Ramos (cell line): ENCODE data around the gene RFX2.

Source experiments
- in situ Hi-C: fragments of 300-500 bp; cut with MboI; formaldehyde crosslinking; loops from one replicate; pipeline ENCODE4 v1.14.3; 2022; ENCODE audit warnings: low sequenced_read_pairs; ENCODE audit not compliant: unreplicated experiment

Gene RFX2

DNA sequence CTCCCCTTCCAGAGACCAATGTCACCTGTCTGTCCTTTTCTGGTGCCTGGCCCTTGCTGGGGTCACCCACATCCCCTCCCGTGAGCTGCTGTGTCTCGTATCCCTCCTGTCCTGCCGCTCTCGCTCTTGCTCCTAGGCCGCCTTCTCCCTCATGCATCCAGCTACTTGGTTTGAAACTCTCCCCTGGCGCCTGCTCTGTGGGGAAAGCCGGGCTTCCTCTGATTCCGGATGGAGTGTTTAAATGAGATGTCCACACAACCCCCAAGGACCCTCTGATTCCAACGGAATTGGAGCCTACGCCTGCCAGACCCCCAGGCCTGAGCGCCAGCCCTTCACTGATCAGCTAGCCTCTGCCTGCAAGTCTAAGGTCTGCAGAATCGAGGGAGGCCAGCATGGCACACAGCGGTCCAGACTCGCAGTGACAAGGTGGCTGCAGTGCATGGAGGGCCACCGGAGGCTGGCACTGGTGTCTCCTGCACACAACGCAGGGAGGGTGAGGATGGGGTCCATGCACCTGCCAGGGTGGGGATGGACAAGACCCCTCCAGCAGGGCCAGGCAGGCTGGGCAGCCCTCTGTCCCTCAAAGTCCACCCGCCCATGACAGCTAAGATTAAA, 47.2 kb downstream of the RFX2 start:
- in situ Hi-C loops: no loop called here

DNA sequence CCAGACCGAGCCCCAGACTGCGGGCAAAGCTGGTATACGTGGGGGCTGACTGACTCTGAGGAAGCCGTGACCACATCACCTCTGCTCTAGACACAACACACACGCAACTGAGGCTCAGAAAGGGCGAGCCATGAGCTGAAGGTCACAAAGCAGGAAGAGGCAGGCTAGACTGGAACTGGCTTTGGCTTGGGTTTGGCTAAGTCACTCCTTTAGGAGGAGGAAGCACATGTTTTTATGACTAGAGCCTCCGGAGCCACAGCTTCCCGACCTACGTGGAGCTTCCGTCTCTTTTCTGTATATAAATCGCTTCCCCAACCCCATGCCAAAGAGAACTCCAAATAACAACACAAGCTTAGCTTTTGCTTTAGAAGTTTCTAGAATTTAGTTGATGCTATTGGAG, 48.0 kb downstream of the RFX2 start:
- in situ Hi-C loops: no loop called here

DNA sequence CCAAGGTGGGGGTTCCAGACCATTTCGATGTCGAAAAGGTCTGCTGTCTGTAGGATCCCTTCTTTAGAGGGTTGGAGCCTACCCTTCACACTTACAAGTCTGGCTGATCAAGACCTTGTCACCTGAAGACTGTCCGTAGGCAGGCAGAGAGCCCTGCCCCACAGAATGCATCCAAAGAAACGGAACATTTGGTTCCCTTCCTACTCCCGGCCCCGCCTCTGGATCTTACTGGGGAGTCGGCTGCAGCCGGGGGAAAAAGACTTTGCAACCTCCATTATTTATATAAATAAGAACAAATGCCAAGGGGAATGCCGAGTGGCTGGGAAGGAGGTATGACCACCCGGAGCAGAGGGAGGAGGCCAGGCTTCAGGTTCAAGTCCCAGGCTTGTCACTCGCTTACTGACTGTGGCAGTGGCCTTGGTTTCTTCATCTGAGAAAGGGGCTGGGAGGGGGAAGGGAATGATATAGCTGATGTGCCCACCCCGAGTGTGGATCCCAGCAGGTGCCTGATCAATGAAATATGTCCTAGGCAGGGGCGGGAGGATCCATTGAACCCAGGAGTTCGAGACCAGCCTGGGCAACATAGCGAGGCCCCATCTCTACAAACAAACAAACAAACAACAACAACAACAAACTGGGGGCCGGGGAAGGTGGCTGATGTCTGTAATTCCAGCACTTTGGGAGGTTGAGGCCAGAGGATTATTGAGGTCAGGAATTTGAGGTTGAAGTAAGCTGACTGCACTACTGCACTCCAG, 48.7 kb downstream of the RFX2 start:
- in situ Hi-C loops: no loop called here

DNA sequence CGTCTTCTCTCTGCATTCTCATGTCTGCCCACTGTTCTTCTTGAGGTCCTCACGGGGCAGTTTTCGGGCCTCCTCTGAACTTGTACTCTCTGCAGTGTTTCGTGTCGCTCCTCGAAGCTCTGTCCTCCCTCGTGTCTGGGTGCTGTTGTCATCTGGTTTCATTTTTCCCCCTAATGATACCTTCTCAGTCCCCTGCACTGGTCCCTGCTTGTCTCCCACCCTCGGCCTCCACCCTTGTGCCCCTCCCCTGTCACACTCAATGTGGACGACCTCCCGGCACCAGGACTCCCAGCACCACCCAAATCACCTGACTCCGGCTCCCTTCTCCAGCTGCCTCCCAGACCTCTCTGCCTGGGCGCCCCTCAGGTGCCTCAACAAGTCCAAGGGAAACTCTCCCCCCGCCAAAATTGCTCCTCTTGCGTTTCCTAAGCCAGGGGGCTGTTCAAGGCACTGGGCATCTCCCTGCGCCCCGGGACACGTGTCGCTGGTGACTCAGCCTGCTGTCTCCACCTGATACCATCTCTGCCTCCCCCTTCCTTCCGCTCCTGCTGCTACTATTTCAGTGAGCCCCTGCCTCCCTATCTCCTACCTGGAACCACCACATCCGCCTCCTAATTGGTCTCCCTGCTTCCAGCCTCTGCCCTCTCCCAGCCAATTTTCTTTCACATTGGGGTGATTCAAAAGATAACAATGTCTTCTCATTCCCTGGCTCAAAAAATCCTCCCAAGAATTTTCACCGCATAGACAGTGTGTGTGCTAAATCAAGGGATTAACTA, 49.5 kb downstream of the RFX2 start:
- in situ Hi-C loops: no loop called here

DNA sequence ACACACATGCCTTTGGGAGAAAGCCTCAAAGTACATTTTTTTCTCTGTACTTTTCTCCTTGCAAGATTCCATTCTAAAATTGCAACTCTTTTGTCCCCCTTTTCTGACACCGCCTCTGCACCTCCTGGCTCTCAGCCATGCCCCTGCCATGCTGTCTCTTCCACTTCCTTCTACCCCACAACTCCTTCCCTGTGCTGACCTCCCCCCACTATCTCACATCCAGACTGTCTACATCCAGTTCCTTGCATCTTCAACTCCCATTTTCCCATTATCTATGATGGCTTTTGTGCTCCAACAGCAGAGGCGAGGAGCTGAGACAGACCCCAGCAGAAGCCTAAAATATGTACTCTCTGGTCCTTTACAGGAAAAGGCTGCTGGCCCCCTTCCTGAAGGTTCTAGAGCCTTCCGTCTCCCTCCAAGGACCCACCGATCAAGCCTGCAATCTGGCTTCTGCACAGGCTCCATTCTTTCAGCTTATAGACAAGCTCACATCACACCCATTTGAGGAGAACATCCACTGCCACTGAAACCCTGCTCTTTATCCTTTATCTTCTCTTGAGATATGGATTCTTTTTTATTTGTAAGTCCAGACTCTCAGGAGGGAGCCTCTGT, 50.2 kb downstream of the RFX2 start:
- in situ Hi-C loops: loop anchor here (5.0 kb wide), 1 partner anchor 67 kb away; no protein-coding TSS in a partner anchor

DNA sequence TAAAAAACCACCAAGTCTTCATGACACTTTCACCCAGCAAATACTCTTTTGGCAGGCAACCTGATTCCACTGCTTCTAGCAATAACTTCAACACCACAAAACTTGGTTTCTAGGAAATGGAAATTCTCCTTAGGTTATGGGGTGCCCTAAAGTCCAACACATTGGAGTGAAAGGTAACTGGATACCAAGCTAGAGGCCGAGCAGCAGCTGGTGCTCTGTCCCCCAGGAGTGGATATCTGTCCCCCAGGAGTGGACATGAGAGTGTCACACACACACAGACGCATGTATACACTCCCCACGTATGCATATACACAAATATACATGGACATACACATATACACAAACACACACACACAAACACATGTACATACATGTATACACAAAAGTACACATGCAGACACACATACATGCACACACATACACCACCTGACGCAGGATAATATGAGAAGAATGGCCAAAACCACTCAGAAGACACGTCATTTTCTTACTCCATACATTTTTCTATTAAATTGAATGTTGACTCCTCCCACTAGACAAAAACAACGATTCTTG, 50.8 kb downstream of the RFX2 start:
- in situ Hi-C loops: loop anchor here (5.0 kb wide), 1 partner anchor 68 kb away; no protein-coding TSS in a partner anchor

DNA sequence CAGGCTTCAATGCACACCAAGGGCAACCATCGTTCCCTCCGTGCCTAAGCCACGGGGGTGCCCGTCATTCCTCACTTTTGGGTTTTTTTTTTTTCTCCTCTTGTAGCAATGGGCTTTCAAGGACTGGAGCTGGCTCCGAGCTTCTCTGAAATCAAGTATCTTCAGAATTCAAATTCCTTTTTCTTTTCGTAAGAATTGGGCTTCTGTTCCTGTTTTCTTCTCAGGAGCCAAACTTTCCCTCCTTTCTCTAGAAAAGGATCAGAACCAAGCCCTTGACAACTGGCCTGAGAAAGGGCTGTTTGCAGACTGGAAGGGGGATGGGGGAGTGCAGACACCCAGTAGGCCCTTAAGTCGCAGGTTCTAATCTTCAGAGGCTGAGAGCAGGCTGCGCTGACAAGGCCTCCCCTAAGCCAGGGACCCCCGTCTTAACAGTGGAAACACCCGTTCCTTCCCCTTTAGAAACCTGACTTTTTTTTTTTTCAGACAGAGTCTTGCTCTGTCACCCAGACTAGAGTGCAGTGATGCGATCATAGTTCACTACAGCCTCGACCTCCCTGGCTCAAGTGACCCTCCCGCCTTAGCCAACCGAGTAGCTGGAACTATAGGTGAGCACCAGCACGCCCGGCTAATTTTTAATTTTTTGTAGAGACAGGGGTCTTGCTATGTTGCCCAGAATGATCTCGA, 51.6 kb downstream of the RFX2 start:
- in situ Hi-C loops: loop anchor here (5.0 kb wide), 1 partner anchor 69 kb away; no protein-coding TSS in a partner anchor

DNA sequence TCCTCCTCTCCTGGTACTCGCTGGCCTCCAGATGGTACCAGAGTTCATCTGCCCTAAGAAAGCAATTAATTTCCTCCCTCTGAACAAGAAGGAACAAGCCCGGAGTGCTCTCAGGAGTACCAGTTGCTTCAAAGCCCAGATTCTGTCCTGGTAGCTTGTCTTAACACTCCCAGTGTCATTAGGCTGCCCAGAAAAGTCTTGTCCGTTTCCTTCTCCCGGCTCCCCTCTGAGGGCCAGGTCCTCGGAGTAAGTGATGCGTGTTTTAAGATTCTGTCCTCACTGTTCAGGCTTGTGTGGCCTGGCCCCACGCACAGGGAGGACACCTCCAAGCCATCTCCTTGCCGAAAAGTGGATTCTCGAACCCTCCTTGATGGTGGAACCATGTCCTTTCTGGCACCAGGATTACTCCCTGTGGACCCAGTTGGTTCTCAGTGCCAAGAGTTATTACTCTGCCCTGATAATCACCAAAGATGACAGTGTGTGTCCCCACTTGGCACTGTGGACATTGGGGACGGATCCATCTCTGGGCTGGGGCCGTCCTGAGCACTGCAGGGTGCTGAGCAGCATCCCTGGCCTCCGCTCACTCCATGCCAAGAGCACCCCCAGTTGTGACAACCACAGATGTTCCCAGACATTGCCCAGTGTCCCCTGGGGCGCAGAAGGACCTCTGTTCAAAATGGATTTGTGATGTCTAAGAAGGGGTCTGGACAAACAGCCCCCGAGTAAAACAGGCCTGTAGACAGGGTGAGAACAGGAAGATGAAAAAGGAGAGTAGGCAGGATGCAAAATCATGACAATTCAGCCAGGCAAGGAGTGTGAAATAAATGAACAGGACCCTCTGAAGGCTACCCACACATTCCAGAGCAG, 52.4 kb downstream of the RFX2 start:
- in situ Hi-C loops: loop anchor here (5.0 kb wide), 1 partner anchor 69 kb away; no protein-coding TSS in a partner anchor

DNA sequence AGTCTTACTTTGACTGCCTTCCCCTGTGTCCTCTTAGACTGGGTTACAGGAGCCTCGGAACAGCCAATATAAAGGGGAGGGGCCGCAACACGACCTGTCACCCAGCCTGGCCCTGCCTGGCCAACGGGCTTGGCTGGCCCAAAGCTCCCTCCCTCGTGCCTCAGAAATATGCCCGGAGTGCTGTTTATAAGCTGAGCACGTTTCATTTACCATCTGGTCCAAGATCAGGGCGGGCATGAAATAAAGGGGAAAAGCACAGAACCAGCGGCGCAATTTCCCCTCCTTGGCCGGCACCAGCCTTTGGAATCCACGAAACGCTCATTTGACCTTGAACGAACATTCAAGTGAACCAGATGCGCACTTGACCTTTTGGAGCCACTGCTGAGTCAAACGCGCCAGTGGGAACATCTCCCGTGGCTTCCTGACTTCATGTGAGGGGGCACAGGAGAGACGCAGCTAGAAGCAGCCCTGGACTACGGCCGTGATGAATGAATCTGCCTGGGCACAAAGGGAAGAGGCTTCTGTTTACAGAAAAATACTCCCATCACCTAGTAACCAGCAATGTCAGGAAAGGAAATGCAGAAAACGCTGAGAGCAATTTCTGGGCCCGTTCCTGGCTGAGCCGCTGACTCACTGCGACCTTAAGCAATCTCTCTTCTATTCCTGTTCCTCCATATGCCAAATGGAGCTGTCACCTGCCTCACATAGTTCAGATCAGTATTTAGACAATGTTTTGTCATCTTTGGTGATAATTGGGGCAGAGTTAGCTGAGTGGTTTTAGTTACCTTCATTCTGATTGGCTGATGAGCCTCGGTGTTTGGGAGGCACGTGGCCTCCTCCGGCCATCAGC, 53.3 kb downstream of the RFX2 start:
- in situ Hi-C loops: loop anchor here (5.0 kb wide), 1 partner anchor 70 kb away; no protein-coding TSS in a partner anchor

DNA sequence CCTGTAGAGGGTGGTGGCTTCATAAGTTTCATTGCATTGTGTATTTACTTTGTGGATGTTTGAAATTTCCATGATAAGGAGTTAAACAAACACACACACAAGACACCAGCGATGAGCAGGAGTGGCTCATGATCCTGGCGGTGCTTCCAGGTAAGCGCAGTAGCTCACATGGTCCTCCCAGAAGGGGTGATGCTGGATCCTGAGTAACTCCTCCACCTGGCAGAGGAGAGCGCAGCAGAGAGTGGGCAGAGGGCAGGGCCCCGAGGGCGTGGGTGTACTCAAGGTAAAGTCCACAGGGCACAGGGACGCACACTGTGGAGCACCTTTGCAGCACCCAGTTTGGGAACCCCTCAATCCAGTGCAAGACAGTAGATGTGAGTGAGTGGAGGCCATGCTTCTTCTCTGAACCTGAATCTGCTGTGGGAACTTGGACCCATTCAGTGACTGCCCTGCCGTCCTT, 54.0 kb downstream of the RFX2 start:
- in situ Hi-C loops: loop anchor here (5.0 kb wide), 1 partner anchor 71 kb away; no protein-coding TSS in a partner anchor

DNA sequence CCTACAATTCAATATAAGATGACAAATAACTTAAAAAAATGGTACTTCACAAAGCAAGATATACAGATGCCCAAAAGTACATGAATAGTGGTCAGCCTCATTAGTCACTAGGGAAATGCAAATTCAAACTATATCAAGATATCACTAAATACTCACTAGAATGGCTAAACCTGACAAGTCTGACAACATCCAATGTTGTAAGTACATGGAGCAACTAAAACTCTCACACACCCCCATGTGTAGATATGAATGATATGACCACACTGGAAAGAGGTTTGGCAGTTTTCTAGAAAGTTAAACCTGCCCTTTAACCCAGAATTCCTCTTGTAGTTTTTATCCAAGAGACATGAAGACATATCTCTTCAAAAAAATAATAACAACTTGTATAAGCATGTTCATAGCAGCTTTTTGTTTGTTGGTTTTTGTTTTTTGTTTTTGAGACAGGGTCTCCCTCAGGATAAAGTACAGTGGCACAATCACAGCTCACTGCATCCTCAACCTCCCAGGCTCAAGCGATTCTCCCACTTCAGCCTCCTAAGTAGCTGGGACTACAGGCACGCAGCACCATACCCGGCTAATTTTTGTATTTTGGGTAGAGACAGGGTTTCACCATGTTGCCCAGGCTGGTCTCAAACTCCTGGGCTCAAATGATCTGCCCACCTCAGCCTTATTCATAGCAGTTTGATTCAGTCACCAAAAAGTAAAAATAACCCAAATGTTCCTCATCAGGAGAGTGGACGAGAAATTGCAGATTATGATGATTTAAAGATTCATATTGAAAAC, 55.1 kb downstream of the RFX2 start:
- in situ Hi-C loops: loop anchor here (5.0 kb wide), 1 partner anchor 72 kb away; no protein-coding TSS in a partner anchor

DNA sequence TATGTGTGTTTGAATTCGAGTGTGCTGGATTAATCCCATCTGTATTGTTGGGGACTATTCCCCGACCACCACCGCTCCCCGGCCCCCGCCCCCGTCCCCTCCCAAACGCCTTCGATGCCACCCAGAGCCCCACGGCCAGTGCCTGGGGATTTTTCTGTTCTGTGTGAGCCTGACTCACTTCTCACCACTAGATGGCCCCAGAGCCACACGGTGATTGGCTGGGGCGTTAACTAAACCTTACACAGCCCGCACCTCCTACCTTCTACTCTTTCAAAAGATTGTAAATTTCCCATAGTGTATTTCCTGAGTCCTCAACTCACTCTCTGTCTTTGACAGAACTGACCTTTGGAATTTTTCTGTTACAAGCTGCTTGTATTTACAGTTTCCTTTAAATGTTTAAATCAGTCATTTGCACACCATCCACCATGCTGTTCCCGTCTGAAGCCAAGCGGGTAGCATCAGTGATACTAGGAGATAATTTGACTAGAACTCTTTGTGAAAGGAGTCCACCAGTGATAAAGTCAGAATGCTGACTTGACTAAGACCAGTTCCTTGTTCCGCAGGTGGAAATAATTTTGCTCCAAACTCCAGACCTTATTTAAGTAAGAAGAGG, 61.4 kb downstream of the RFX2 start:
- in situ Hi-C loops: no loop called here

DNA sequence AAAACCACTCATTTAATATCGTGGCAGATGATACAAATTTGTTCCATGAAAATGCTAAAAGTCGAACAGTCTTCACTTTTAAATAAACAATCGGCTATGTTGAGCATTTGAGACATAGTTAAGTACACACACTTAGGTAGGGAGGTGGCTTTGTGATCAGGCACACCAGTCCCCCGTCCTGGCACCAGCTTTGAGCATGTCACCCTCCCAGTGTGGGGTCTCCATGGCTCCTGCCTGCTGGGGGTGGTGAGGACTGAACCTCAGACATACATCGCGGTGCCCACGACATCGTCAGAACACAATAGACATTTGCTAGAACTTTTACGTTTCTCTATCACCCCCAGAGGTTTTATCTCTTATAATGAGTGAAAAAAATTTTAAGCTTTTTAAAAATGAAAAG, 62.0 kb downstream of the RFX2 start:
- in situ Hi-C loops: no loop called here

DNA sequence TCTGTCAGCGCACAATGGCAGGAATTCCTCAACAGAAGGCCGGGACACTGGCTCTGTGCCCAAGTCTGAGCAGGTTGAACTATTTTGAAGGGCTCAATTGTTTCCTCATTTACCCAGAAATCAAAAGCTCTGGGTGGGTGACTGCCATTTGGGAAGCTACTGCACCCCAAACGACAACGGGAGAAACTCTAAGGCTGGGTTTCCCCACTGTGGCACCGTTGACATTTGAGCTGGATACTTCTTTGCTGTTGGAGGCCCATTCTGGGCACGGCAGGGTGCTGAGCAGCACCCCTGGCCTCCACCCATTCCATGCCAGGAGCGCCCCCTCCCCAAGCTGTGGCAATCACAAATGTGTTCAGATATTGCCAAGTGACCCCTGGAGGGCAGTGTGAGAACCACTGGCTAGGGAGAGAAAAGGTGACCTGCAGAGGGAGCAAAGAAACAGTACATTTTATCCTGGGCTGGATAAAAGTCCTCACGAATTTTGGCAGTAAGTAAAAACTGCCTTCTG, 62.5 kb downstream of the RFX2 start:
- in situ Hi-C loops: no loop called here

DNA sequence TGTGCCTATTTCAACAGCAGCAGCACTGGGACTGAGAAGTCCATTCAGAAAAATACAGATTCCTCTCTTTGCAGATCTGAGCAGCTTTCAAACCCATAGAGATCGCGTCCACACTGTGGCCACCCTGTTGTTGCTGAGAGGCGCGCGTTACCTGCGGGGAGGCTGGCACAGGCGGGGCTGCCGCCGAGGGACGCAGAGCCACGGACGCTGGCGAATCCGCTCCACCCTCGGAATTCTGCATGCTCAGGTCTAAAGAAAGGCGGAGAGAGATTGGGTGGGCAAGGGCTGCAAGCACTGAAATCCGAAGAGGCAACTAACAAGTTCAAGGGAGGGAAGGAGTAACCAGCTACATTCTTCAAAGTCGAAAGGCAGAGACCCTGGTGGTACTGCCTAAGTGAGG, 63.0 kb downstream of the RFX2 start:
- in situ Hi-C loops: no loop called here

DNA sequence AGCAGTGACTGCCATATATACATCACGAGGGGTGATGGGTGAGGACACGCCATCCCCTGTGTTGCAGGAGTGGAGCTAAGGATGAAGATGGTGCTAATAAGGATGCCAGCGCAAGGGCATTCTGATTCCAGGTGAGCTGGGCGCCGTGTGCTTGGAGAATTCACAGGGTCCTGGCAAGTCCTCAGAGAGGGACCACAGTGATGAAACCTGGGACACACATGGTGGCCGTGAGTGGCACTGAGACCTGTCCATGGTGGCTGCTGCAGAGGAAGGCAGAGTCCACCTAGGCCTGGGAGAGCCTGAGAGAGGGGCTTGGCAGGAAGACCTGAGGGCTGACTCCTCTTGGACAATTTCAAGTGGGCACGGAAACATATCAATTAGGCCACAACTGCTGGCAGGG, 65.2 kb downstream of the RFX2 start:
- in situ Hi-C loops: no loop called here
